Colonic mucosa (tissue), 4 donors: ENCODE results near the gene VPS39. TPM values are rescaled to one million over a fixed set of nuclear protein-coding genes. Genes with fewer than 3 reads are reported as not detected.
A peak's percentile ranks its signal among the peaks of the same experiment; 100 is the strongest.

Source experiments
- DNase-seq: peaks from one replicate; pipeline ENCODE4 v3.0.0-alpha.2; 2020
- H3K27ac ChIP-seq: fragments of 200-600 bp; one replicate; pipeline ENCODE4 v1.8.0; 2021
- H3K27me3 ChIP-seq: fragments of 200-600 bp; one replicate; pipeline ENCODE4 v1.8.0; 2021
- H3K36me3 ChIP-seq: fragments of 200-600 bp; one replicate; pipeline ENCODE4 v1.8.0; 2021
- H3K4me1 ChIP-seq: fragments of 200-600 bp; one replicate; pipeline ENCODE4 v1.8.0; 2021; ENCODE audit warnings: mild to moderate bottlenecking
- H3K4me3 ChIP-seq: fragments of 200-600 bp; one replicate; pipeline ENCODE4 v1.8.0; 2021
- H3K9ac ChIP-seq, 2 donors: one replicate each; pipeline ENCODE4 v1.7.0; 2013; ENCODE audit warnings: control low read depth in 2 of 2, low read depth in 2 of 2, low read length in 2 of 2
- H3K9me3 ChIP-seq: fragments of 200-600 bp; one replicate; pipeline ENCODE4 v1.8.0; 2021
- intact Hi-C: fragments of 100-400 bp; cut with DNase I; formaldehyde crosslinking; loops from one replicate; pipeline ENCODE4 v1.14.1; 2022
- total RNA-seq, 2 donors: library from RNA; stranded (reverse); fragmentation: NEBNext Ultra II Directional in 1 of 2; extraction: Animal tissue kit (Norgen Biotek cat#: 25700) in 1 of 2; gene quantifications; one replicate each; pipeline ENCODE4 v1.2.1, GENCODE V29; 2021
- TF ChIP-seq, protein P1 (sequence below): fragments of 200-600 bp; IDR thresholded peaks from one replicate; pipeline ENCODE4 v1.8.0; 2022; ENCODE audit warnings: antibody characterized with exemption, mild to moderate bottlenecking
- donor health status: healthy.
- donor health status: DM: no; HTN: no; CAD: no.
- donor health status: DM: no; HTN: no; CAD: no.

VPS39 gene
- total RNA-seq, 2 donors from 2014 or later: 49.1 to 50.4 TPM

DNA sequence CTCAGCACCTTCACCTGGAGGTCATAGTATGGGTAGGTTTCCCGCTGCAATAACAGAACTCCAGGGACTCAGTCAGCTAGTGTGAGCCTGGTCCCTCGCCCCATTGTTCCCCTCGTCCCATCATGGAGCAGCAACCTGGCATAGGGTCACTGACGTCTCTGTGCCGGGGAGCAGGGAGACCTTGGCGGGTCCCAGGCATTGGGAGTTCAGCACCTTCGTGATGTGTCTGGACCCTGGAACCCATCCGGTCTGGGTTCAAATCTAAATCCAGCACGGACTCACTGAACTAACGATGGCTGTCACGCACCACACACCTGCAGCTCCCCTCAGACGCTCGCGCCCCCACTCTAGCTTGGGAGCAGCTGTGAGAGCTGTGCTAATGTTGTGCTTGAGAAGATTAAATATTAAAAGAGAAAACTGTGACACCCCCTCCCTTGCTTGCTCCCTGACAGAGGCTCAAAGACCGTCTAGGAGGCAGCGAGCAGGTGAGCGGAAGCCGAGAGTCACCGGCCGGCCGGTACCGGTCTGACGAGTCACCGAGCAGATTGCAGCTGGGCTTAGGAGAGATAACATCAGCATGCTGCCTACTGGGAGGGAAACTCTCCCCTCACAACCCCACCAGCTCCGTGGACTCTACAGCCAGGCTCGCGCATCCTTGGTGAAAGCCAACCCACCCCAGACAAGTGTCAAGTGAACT, 52.4 kb downstream of the VPS39 start:
- Histone ChIP-seq H3K27me3 (no peaks in the 10 kb centered on the region), H3K27ac (peak overlapping the region; percentile 64), H3K4me1 (no peaks in the 10 kb centered on the region), H3K9me3 (no peaks in the 10 kb centered on the region), H3K4me3 (peak overlapping the region; percentile 37), H3K36me3 (peaks cover 7% of the 10 kb centered on the region), H3K9ac (peak overlapping the region; percentile 50 to 75)
- intact Hi-C loops: no loop called here
- TF ChIP-seq, protein P1, sequence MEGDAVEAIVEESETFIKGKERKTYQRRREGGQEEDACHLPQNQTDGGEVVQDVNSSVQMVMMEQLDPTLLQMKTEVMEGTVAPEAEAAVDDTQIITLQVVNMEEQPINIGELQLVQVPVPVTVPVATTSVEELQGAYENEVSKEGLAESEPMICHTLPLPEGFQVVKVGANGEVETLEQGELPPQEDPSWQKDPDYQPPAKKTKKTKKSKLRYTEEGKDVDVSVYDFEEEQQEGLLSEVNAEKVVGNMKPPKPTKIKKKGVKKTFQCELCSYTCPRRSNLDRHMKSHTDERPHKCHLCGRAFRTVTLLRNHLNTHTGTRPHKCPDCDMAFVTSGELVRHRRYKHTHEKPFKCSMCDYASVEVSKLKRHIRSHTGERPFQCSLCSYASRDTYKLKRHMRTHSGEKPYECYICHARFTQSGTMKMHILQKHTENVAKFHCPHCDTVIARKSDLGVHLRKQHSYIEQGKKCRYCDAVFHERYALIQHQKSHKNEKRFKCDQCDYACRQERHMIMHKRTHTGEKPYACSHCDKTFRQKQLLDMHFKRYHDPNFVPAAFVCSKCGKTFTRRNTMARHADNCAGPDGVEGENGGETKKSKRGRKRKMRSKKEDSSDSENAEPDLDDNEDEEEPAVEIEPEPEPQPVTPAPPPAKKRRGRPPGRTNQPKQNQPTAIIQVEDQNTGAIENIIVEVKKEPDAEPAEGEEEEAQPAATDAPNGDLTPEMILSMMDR: no peak
- DNase-seq: peak; percentile 83

DNA sequence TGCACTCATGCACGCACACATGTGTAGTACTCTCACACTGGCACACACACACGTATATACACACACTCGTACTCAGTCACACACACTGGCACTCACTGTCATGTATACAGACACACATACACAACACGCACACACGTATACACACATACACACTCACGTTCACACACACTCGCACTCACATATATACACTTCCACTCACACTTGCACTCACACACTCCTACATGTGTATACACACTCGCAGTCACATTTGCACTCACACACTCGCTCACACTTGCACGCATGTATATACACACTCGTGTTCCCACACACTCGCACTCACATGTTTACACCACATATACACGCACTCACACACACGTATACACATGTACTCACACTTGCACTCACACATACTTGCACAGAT, 53.1 kb downstream of the VPS39 start:
- no peak overlapping the region for H3K27ac ChIP-seq
- DNase-seq: no peak
- H3K27me3 ChIP-seq: no peaks in the 10 kb centered on the region
- H3K4me3 ChIP-seq: peak overlapping the region; percentile 37
- peaks cover 2% of the 10 kb centered on the region for H3K36me3 ChIP-seq
- TF ChIP-seq, protein P1: no peak
- intact Hi-C loops: no loop called here
- H3K9ac ChIP-seq: peak overlapping the region in 1 of 2 donors; percentile 75
- no peaks in the 10 kb centered on the region for H3K9me3 ChIP-seq
- no peaks in the 10 kb centered on the region for H3K4me1 ChIP-seq

GRCh38 chr15:42154212-42154941, 53.7 kb downstream of the VPS39 start:
- DNase-seq: no peak
- Histone ChIP-seq H3K27me3 (no peaks in the 10 kb centered on the region), H3K36me3 (no peaks in the 10 kb centered on the region), H3K9me3 (no peaks in the 10 kb centered on the region), H3K4me3 (no peak overlapping the region), H3K4me1 (no peaks in the 10 kb centered on the region), H3K27ac (no peak overlapping the region), H3K9ac (no peak overlapping the region)
- TF ChIP-seq, protein P1: no peak
- intact Hi-C loops: no loop called here

DNA sequence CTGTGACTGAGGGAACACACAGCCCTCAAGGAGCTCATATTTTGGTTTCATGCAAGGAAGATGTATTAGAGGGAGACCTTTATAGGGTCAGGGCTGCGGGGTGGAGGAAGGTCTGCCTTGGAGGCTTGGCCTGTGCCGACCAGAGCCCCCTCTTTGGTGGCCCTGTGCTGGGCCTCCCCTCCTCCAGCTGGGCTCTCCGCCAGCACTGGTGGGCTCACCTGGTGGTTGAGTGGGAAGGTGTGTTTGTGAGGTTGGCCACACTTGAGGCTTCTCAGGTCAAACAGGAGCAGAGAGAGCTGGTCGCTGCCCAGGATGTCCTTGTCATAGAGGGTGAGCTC, 54.3 kb downstream of the VPS39 start:
- DNase-seq: no peak
- intact Hi-C loops: no loop called here
- TF ChIP-seq, protein P1: no peak
- Histone ChIP-seq H3K27ac (no peak overlapping the region), H3K4me3 (no peak overlapping the region), H3K9ac (no peak overlapping the region), H3K27me3 (no peaks in the 10 kb centered on the region), H3K36me3 (no peaks in the 10 kb centered on the region), H3K9me3 (no peaks in the 10 kb centered on the region), H3K4me1 (no peaks in the 10 kb centered on the region)

DNA sequence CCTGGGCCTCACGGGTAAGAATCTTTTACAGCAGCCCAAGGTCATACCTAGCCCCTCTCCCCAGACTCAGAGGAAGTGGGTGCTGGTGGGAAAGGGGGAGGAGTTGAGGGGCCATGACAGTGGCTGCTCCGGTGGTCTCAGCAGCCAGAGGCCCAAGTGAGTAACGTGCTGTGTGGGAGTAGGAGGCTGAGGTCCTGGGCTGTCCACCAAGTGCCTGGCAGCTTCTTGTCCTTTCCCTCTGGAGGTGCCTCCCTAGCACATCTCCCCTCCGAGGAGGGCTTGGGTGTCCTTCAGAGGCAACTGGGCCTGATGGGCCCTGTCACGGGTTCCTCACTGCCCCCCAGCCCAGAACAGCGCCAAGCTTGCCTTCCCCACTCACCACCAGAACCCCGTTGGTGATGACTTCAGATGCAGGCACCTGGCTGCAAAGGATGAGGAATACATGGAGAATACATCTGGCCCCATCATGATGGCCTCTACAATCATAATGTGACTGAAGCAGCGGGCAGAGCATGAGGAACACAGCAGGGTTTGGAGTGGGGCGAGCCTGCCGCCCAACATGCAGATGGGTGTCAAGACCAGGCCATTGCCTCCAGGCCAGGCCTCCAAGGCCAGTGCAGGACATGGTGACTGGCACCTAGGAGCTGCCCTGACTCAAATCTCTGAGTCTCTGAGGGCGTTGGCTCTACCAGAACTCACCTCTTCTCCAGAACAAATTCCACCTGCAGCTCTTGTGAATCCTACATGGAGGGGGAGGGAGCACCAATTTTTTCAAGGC, 55.0 kb downstream of the VPS39 start:
- H3K9me3 ChIP-seq: no peaks in the 10 kb centered on the region
- H3K9ac ChIP-seq: no peak overlapping the region
- H3K4me3 ChIP-seq: no peak overlapping the region
- TF ChIP-seq, protein P1: no peak
- no peaks in the 10 kb centered on the region for H3K27me3 ChIP-seq
- no peaks in the 10 kb centered on the region for H3K4me1 ChIP-seq
- no peak overlapping the region for H3K27ac ChIP-seq
- no peaks in the 10 kb centered on the region for H3K36me3 ChIP-seq
- intact Hi-C loops: no loop called here
- no peak for DNase-seq
